Ishikawa (cell line): ENCODE data around the gene TMSB4X.

Source experiments
- CEBPB ChIP-seq: IDR thresholded peaks from 2 replicates; pipeline ENCODE4 v1.6.1; 2012
- CREB1 ChIP-seq: IDR thresholded peaks from 2 replicates; pipeline ENCODE4 v1.6.1; 2012; ENCODE audit warnings: low read depth
- EGR1 ChIP-seq: IDR thresholded peaks from 2 replicates; pipeline ENCODE4 v1.6.1; 2012
- EP300 ChIP-seq: IDR thresholded peaks from 2 replicates; pipeline ENCODE4 v1.6.1; 2012; ENCODE audit warnings: borderline replicate concordance
- FOXM1 ChIP-seq: IDR thresholded peaks from 2 replicates; pipeline ENCODE4 v1.6.1; 2012; ENCODE audit warnings: low read depth, borderline replicate concordance
- NFIC ChIP-seq: IDR thresholded peaks from 2 replicates; pipeline ENCODE4 v1.6.1; 2012
- RAD21 ChIP-seq: IDR thresholded peaks from 2 replicates; pipeline ENCODE4 v1.6.1; 2012; ENCODE audit warnings: low read depth
- TAF1 ChIP-seq: IDR thresholded peaks from 2 replicates; pipeline ENCODE4 v1.6.1; 2012; ENCODE audit warnings: low read depth, mild to moderate bottlenecking
- TCF12 ChIP-seq: IDR thresholded peaks from 2 replicates; pipeline ENCODE4 v1.6.1; 2012; ENCODE audit warnings: low read depth
- TEAD4 ChIP-seq: IDR thresholded peaks from 2 replicates; pipeline ENCODE4 v1.6.1; 2012
- YY1 ChIP-seq: IDR thresholded peaks from 2 replicates; pipeline ENCODE4 v1.6.1; 2012; ENCODE audit warnings: low read depth
- ZBTB7A ChIP-seq: IDR thresholded peaks from 2 replicates; pipeline ENCODE4 v1.6.1; 2012; ENCODE audit warnings: low read depth
- TF ChIP-seq, protein P1 (sequence below): IDR thresholded peaks from 2 replicates; pipeline ENCODE4 v1.6.1; 2012
- TF ChIP-seq, protein P2 (sequence below): IDR thresholded peaks from 2 replicates; pipeline ENCODE4 v1.6.1; 2012; ENCODE audit warnings: low read depth, mild to moderate bottlenecking
- TF ChIP-seq, protein P3 (sequence below): IDR thresholded peaks from 2 replicates; pipeline ENCODE4 v1.6.1; 2012

The TMSB4X gene

GRCh38 chrX:12994321-12994720 lies 19.4 kb downstream of the TMSB4X start:
- TF ChIP-seq FOXM1 (no peak), CEBPB (no peak), TEAD4 (no peak), TAF1 (no peak), EP300 (no peak), ZBTB7A (no peak), TCF12 (no peak), CREB1 (no peak), YY1 (no peak), RAD21 (no peak)
- TF ChIP-seq, protein P1, sequence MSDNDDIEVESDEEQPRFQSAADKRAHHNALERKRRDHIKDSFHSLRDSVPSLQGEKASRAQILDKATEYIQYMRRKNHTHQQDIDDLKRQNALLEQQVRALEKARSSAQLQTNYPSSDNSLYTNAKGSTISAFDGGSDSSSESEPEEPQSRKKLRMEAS = no peak
- TF ChIP-seq, protein P2, sequence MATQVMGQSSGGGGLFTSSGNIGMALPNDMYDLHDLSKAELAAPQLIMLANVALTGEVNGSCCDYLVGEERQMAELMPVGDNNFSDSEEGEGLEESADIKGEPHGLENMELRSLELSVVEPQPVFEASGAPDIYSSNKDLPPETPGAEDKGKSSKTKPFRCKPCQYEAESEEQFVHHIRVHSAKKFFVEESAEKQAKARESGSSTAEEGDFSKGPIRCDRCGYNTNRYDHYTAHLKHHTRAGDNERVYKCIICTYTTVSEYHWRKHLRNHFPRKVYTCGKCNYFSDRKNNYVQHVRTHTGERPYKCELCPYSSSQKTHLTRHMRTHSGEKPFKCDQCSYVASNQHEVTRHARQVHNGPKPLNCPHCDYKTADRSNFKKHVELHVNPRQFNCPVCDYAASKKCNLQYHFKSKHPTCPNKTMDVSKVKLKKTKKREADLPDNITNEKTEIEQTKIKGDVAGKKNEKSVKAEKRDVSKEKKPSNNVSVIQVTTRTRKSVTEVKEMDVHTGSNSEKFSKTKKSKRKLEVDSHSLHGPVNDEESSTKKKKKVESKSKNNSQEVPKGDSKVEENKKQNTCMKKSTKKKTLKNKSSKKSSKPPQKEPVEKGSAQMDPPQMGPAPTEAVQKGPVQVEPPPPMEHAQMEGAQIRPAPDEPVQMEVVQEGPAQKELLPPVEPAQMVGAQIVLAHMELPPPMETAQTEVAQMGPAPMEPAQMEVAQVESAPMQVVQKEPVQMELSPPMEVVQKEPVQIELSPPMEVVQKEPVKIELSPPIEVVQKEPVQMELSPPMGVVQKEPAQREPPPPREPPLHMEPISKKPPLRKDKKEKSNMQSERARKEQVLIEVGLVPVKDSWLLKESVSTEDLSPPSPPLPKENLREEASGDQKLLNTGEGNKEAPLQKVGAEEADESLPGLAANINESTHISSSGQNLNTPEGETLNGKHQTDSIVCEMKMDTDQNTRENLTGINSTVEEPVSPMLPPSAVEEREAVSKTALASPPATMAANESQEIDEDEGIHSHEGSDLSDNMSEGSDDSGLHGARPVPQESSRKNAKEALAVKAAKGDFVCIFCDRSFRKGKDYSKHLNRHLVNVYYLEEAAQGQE = no peak
- TF ChIP-seq, protein P3, sequence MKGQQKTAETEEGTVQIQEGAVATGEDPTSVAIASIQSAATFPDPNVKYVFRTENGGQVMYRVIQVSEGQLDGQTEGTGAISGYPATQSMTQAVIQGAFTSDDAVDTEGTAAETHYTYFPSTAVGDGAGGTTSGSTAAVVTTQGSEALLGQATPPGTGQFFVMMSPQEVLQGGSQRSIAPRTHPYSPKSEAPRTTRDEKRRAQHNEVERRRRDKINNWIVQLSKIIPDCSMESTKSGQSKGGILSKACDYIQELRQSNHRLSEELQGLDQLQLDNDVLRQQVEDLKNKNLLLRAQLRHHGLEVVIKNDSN = no peak

DNA sequence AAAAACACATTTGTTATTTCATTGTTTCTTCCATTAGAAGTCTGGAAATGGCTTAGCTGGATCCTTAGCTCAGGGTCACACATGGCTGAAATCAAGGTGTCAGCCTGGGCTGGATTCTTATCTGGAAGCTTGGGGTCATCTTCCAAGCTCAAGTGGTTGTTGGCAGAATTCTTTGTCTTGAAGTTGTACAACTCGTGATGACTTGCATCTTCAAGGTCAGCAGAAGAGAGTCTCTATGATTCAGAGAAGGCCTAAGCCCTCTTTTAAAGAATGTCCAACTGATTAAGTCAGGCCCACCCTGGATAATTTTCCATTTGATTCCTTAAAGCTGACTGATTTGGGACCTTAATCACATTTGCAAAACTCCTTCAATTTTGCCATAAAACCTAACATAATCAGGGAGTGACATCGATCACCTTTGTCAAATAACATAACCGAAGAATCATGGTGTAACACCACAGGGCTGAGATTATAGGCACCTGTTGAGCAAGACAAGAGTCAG lies 22.1 kb downstream of the TMSB4X start:
- TF ChIP-seq ZBTB7A (no peak), NFIC (no peak), YY1 (no peak), TCF12 (no peak), CEBPB (no peak), EGR1 (no peak), RAD21 (no peak), TEAD4 (no peak), TAF1 (no peak), EP300 (no peak), FOXM1 (no peak)
- TF ChIP-seq, protein P3 = no peak
- TF ChIP-seq, protein P1 = no peak

GRCh38 chrX:12997906-12998687 lies 23.2 kb downstream of the TMSB4X start:
- no peak for TF ChIP-seq TCF12
- no peak for TF ChIP-seq TEAD4
- TF ChIP-seq ZBTB7A = no peak
- TF ChIP-seq, protein P1 = no peak
- TF ChIP-seq CREB1 = no peak
- no peak for TF ChIP-seq TAF1
- TF ChIP-seq NFIC = no peak
- TF ChIP-seq, protein P2 = no peak

- TF ChIP-seq ZBTB7A (no peak), NFIC (no peak)
These were observed 24.5 kb downstream of the TMSB4X start for GRCh38 chrX:12999422-12999821.

- TF ChIP-seq CREB1 = no peak
- no peak for TF ChIP-seq RAD21
- no peak for TF ChIP-seq NFIC
- TF ChIP-seq, protein P3 = no peak
- TF ChIP-seq ZBTB7A = no peak
- TF ChIP-seq EP300 = no peak
- TF ChIP-seq EGR1 = no peak
- no peak for TF ChIP-seq CEBPB
- TF ChIP-seq, protein P2 = no peak
- no peak for TF ChIP-seq FOXM1
- TF ChIP-seq, protein P1 = no peak
- no peak for TF ChIP-seq YY1
- no peak for TF ChIP-seq TCF12
- TF ChIP-seq TEAD4 = no peak
- no peak for TF ChIP-seq TAF1
These were observed 25.4 kb downstream of the TMSB4X start for GRCh38 chrX:13000301-13000811.
